GM06990 (cell line): ENCODE measurements around the gene ALX4.

ENCODE experiments used
- DNase-seq: peaks from one replicate; pipeline ENCODE4 v3.0.0-alpha.2; 2011; ENCODE audit not compliant: insufficient read length; ENCODE audit errors: extremely low read depth
- H3K27me3 ChIP-seq: replicated peaks from 2 replicates; pipeline ENCODE4 v1.6.0; 2011; ENCODE audit warnings: low read length; ENCODE audit not compliant: control insufficient read depth, insufficient read depth
- H3K36me3 ChIP-seq: 2 replicates; pipeline ENCODE4 v1.5.1; 2011; ENCODE audit warnings: low read length; ENCODE audit not compliant: control insufficient read depth, insufficient read depth
- H3K4me3 ChIP-seq: replicated peaks from 2 replicates; pipeline ENCODE4 v1.5.1; 2011; ENCODE audit warnings: low read depth, mild to moderate bottlenecking, control low read depth, low read length
- CTCF ChIP-seq: IDR thresholded peaks from 2 replicates; pipeline ENCODE4 v1.5.1; 2011; ENCODE audit warnings: low read length, control low read depth, mild to moderate bottlenecking, inconsistent platforms; ENCODE audit not compliant: insufficient read depth, poor library complexity, severe bottlenecking

Gene ALX4

DNA sequence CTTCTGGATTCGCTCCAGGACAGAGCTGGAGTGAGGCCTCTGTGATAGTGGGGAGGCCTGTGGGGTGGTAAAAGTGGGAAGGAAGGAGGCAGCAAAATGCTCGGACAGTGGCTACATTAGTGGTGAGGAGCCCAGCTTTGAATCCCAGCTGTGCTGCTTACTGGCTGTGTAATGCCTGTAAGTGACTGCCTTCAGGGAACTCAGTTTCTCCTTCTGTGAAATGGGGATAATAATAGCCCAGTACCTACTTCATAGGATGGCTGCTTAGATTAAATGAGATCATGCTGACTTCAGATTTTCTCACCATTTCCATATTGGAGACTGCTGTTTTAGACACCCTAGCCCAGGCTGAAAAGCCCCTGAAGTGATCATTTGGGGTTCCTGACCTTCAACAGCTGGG, 8.4 kb upstream of the ALX4 start:
- no peak for TF ChIP-seq CTCF
- DNase-seq: no peak
- no peaks in the 10 kb centered on the region for H3K36me3 ChIP-seq
- peaks cover 11% of the 10 kb centered on the region for H3K27me3 ChIP-seq
- no peak overlapping the region for H3K4me3 ChIP-seq

DNA sequence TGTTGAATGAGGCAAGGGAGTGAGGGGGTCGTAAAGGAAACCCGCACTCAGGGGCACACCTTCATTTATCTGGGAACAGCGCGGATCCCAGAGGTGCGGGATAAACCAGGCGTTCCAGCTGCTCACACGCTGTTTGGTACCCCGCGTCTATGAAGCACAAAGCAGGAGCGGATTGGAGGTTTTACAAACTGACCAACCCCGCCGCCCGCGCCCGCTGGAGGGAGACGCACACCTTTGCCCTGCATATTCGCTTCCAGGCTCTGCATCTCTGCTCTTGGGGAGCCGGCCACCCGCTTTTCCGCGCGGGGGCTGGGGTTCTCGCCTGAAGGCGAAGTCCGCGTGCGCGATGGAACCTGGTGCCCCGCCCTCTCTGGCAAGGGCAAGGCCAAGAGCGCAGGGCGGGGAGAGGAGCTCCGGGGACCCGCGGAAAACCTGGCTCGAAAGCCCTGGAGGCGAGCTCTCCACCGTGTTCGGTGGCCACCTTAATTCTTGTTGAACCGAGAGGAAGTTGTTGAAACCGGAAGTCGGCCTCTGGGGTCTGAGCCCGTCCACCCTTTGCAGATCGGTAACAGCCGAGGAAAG, 6.8 kb upstream of the ALX4 start:
- no peak for DNase-seq
- Histone ChIP-seq H3K27me3 (peaks cover 9% of the 10 kb centered on the region), H3K4me3 (no peak overlapping the region), H3K36me3 (no peaks in the 10 kb centered on the region)
- no peak for TF ChIP-seq CTCF

- no peaks in the 10 kb centered on the region for H3K36me3 ChIP-seq
- TF ChIP-seq CTCF: no peak
- DNase-seq: no peak
- H3K27me3 ChIP-seq: peaks cover 6% of the 10 kb centered on the region
- H3K4me3 ChIP-seq: no peak overlapping the region
These were observed 6.2 kb upstream of the ALX4 start for GRCh38 chr11:44315947-44316658.

GRCh38 chr11:44314733-44315132, 4.8 kb upstream of the ALX4 start:
- H3K27me3 ChIP-seq: peaks cover 6% of the 10 kb centered on the region

DNA sequence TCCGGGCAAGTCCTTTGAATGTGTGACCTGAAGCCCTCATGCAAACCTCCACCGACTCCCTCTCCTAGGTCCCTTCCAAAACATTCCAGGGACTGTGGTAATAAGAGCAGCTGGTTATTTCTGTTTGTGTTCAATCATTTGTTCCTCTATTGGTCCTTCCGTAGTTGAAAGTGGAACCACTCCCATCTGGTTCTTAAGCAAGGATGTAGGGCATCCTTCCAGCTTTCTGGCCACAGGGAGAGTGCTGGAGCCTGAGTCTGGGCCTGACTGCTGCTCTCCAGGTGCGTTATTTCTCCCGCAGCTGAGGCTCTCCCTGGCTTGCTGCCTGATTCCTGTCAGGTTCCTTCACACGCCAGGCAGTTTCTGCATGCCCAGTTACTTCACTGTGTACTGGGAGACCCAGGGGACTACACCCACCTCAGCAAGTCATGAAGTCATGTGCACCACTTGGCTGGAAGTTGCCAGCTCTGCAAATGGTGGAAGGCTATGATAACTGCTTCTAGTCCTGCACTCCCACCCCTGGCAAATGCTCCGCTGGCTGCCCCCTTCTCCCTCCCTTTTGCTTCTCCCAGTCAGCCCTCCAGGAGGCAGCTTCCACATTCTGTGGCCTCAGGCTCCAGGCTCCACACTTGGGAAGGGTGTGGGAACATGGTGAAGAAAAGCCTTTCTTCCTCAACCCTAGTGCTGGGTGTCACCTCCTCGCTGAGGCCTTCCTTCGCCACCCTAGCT, 4.0 kb upstream of the ALX4 start:
- no peaks in the 10 kb centered on the region for H3K36me3 ChIP-seq
- no peak for DNase-seq
- peaks cover 4% of the 10 kb centered on the region for H3K27me3 ChIP-seq
- no peak for TF ChIP-seq CTCF
- H3K4me3 ChIP-seq: no peak overlapping the region

More at GRCh38 chr11:44314733-44315132, 4.8 kb upstream of the ALX4 start:
- Histone ChIP-seq H3K4me3 (no peak overlapping the region), H3K36me3 (no peaks in the 10 kb centered on the region)
- no peak for DNase-seq
- TF ChIP-seq CTCF: no peak
